Hepatocyte (in vitro differentiated cells): ENCODE results near the gene SGPL1.

Experiments
- CTCF ChIP-seq: fragments of 200-600 bp; sonication (generic); IDR thresholded peaks from 2 replicates; pipeline ENCODE4 v1.5.1; 2016; ENCODE audit warnings: antibody characterized with exemption, mild to moderate bottlenecking; ENCODE audit not compliant: poor library complexity
- EZH2phosphoT487 ChIP-seq: fragments of 200-600 bp; sonication (generic); IDR thresholded peaks from one replicate; pipeline ENCODE4 v1.6.1; 2018; ENCODE audit warnings: antibody characterized with exemption, mild to moderate bottlenecking, low read depth, moderate library complexity; ENCODE audit not compliant: unreplicated experiment, severe bottlenecking

- TF ChIP-seq CTCF (no peak), EZH2phosphoT487 (no peak)
These were observed 71.3 kb downstream of the SGPL1 start for GRCh38 chr10:70886921-70887665.
